HG03378 (cell line): ENCODE measurements around the gene THSD7B.
A peak's percentile ranks its signal among the peaks of the same experiment; 100 is the strongest.

Source experiments
- ATAC-seq: cut with Tn5 transposase; IDR thresholded peaks from one replicate; pipeline ENCODE4 v1.9.1; 2021; ENCODE audit warnings: mild to moderate bottlenecking, moderate library complexity; ENCODE audit not compliant: unreplicated experiment

The THSD7B gene

DNA sequence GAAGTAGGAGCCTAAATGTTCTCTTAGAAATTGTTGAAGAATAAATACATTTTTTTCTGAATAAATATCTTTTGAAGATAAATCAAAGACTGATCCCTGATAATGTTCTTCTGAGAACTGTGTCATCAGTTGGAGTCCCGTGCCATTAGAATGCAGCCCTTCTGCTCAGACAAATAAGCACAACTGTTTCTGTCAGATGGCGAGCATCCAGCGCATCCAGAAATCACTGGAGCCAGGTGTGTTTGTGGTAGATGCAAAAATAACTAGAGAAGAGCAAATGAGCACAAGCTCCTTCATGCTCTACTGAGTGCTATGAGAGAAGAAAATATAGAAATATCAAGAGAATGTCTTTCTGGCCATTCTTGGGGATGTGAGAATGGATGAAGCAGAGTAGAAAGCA, 573.7 kb downstream of the THSD7B start:
- ATAC-seq: no peak

GRCh38 chr2:137345994-137346393, 580.6 kb downstream of the THSD7B start:
- ATAC-seq: no peak

- ATAC-seq: no peak
Measured at GRCh38 chr2:137348301-137348700, 583.0 kb downstream of the THSD7B start.

DNA sequence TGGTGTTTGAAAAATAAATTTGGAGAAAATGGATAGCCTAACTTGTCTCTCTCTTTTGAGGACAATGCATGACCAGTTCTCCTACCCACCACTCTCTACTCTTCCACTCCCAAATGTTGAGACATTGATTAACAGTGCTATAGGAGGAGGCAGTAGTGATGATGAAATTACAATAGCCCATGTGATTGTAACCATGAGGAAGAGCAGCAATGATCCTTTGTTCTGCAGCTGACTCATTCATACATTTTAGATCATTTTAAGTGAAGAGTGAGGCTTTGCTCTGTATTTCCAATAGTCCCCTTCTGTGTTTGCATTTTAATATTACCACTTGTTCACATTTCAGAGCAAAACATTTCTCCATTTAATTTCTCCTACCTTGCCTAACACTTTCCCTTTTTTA, 592.3 kb downstream of the THSD7B start:
- ATAC-seq: no peak

DNA sequence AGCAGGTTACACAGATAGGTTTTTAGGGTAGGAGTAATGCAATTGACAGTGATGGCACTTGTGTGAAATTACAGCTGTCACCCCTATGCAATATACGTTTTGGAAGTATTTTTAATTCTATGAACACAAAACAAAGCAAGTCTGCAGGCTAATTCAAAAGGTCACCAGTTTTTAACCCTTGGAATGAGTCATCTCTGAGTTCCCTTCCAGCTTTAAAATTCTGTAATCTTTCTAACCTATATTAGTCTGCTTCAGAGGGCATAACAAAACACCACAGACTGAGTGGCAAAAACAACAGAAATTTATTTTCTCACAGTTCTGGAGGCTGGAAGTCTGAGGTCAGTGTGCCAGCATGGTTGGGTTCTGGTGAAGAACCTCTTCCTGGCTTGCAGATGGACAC, 602.0 kb downstream of the THSD7B start:
- no peak for ATAC-seq

GRCh38 chr2:137369106-137369505, 603.8 kb downstream of the THSD7B start:
- no peak for ATAC-seq

GRCh38 chr2:137379186-137379585, 613.8 kb downstream of the THSD7B start:
- ATAC-seq: no peak

DNA sequence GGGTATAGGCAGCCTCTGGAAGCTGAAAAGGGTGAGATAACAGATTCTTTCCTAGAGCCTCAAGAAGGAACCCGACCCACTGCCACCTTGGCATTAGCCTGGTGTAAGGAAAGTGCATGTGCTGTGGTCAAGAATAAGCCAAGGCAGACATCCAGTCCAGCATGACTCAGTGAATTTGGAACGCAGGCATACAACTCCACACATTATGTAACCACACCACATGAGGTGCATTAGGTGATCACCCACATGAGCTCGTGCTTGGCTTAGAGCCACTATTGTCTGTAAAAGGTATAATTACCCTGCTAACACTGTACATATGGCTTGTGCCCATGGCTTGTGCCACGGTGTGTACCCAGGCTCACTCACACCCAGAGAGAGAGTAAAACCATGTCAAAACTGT, 615.3 kb downstream of the THSD7B start:
- no peak for ATAC-seq

DNA sequence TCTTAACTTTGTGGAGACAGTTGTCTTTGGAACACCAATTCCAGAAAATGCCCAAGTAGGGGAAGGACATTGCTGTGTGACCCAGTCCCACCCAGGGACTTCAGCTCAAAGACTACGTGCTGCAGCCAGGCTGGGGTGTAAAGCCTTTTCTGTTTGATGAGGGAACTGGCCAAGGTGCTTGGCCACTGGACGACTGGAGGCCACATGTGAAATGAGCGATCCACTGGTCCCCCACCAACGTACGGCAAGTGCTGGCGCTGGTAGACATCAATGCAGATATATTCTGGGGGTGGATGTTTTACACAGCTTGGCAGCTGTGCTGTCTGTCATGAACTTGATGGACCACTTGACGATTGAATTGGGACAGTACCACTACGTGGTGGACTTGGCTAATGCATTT, 616.4 kb downstream of the THSD7B start:
- ATAC-seq: no peak

DNA sequence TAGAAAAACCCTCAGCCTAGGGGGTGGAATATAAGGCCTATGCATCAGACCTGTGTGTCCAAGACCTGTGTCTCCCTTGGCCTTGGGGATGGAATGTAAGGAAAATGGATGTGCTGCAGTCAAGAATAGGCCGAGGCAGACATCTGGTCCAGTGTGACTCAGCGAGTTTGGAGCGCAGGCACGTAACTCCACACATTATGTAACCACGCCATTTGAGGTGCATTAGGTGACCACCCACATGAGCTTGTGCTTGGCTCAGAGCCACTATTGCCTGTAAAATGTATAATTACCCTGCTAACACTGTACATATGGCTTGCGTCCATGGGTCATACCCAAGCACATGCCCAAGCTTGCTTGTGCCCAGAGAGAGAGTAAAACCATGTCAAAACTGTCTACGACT, 618.0 kb downstream of the THSD7B start:
- ATAC-seq: no peak

DNA sequence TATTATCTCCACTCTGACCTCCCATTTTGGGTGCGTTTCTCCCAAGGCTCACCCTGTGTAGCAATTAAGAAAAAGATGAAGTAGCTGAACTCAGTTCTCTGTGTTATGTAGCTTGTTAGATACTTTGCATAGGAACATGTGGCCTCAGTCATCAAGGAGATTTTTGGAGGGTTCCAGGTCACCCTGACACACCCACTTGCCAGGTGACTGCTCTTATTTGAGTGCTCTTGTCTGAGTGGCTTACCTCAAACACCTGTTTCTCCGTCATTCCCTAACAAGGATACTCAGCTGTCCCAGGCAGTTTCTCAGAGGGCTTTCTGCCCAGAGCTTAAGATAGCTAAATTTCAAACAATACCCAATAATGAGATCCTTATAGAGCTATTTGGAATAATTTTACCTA, 621.7 kb downstream of the THSD7B start:
- ATAC-seq: no peak

GRCh38 chr2:137405496-137405895, 640.2 kb downstream of the THSD7B start:
- ATAC-seq: no peak

DNA sequence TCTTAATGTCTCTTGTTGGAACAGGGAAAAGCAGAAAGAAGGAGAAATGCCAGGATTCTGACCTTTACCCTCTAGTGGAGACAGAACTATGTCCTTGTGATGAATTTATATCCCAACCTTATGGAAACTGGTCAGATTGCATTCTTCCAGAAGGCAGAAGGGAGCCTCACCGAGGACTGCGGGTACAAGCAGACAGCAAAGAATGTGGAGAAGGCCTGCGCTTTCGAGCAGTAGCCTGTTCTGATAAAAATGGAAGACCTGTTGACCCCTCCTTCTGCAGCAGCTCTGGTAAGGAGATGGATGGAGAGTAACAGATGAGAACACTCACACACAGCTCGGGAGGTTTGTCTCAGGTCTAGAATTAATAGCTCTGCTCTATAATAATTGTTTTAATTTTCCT, 646.2 kb downstream of the THSD7B start:
- no peak for ATAC-seq

DNA sequence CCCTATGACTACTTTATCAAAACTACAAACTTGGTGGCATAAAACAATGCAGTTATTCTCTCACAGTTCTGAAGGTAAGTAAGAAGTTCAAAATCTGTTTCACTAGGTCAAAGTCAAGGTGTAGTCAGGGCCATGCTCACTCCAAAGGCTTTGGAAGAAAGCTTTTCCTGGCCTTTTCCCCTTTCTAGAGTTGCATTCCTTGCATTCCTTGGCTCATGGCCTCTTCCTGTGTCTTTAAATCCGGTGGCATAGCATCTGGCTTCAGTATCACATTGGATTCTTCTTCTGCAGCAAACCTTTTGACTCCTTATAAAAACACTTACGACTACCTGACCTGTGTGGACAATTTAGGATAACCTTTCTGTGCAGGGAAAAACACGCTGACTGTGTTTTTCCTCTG, 655.4 kb downstream of the THSD7B start:
- ATAC-seq: no peak

DNA sequence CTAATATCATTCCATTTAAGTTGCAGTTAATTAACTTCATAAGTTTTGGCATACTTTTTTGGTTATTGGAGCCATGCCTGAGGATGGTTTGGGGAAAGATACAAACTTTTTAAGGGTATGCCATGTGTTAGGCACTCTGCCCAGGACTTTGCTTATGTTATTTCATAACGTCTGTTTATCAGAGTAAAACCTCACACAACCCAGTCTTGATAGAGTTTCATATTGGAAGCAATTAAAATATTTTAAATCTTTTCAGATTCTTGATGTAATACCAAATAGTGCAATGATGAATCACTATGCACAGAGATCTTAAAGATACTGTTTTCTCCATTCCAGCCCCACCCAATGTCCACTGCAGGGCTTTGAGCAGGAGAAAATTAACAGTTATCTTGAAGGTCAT, 669.8 kb downstream of the THSD7B start:
- no peak for ATAC-seq

DNA sequence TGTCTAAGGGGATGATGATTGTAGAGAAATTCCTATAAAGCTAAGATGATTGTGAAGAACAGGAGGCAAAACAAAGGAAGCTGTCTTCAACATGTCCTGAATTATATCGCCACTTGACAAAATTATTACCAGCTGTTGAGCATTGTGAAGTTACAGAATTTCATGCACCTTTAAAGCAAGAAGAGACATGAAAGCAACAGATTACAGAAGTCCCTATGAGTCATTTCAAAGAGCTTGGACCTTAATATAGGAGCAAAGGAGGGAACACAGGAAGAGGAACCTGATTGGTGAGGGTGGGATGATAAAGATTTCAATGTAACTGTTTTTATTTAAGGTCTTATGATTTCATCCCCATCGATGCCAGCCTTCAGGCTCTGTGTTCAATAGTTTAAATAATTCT, 672.0 kb downstream of the THSD7B start:
- no peak for ATAC-seq

DNA sequence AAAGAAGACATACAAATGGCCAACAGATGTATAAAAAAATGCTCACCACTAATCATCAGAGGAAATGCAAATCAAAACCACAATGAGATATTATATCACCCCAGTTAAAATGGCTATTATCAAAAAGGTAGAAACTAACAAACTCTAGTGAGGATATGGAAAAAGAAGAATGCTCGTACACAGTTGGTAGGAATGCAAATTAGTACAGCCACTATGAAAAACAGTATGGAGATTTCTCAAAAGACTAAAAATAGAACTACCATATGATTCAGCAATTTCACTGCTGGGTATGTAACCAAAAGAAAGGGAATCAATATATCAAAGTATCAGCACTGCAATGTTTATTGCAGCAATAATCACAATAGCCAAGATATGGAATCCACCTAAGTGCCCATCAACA, 679.6 kb downstream of the THSD7B start:
- ATAC-seq: no peak

DNA sequence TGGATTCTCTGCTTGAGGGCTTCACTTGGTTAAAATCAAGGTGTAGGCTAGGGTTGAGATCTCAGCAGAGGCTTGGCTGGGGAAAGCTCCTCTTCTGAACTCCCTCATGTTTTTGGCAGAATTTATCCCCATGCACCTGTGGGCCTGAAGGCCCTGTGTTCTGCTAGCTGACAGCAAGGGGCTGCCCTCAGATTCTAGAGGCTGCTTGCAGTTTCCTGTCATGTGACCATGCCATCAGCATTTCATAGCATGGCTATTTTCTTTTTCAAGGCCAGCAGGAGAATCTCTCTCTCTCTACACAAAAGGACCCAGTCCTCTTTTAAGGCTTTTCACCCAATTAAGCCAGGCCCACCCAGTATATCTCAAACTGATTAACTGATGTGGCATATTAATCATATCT, 684.1 kb downstream of the THSD7B start:
- ATAC-seq: no peak

DNA sequence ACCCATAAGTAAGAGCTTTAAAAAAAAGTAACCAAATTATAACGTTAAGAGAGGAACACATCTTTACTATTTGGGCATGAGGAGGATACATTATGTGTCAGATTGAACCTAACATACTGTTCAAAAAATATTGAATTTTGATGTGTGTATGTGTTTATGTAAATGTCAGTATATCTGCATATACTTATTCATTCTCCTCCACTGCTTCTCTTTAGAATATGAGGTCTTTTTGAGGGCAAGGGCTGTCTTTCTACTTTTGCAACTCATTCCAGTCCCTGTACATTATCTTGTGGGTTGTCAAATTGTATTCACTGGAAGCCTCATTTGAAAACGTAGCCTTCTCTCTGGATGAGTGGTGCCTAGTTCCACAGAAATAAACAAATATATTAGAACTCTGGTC, 689.5 kb downstream of the THSD7B start:
- ATAC-seq: no peak

- ATAC-seq: peak; percentile 89
Measured at GRCh38 chr2:137467246-137467862, 702.0 kb downstream of the THSD7B start.

GRCh38 chr2:137493261-137493660, 727.9 kb downstream of the THSD7B start:
- no peak for ATAC-seq

DNA sequence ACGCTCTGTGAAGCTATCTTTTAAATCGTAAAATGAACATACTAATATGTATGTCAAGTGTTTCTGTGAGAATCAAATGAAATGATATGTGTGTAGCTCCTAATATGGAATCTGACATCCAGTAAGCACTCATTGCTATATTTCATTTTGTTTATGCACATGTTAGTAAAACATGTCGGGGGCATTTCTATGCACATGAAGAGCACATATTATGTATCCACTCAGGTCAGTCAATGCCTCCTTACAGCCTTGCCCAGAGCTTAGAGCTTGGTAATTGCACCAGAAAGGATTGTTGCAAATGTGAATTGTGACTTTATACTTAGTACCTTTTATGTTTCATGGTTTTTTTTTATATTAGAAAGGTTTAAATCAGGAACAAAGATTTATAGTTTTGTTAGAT, 735.3 kb downstream of the THSD7B start:
- no peak for ATAC-seq

DNA sequence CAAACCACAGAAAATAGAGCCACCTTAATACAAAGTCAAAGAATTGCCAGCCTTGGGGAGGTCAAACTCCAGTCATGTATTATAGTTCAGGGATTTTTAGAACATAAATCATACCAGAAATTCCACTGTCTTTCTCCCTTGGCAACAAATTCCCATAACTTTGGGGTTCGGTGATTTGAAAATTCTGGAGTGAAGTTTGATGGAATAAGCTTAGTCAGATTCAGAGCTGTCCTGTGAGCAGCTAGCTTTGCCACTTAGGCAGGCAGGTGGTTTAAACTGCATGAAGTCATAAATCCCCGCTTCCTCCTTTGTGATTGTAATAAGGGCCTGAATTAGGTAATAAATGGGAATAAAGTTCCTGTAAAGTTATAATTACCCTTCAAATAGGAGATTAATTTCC, 741.9 kb downstream of the THSD7B start:
- no peak for ATAC-seq
